SK-N-MC (cell line): ENCODE measurements around the gene LRRN1.

Experiments used
- DNase-seq: peaks from one replicate; pipeline ENCODE4 v3.0.0-alpha.2; 2011; ENCODE audit warnings: low read depth, low spot score
- H3K27ac ChIP-seq: fragments of 200-600 bp; sonication (generic); 2 replicates; pipeline ENCODE4 v1.5.1; 2016; ENCODE audit warnings: mixed run types
- H3K36me3 ChIP-seq: fragments of 200-600 bp; sonication (generic); 2 replicates; pipeline ENCODE4 v1.6.1; 2017; ENCODE audit warnings: antibody characterized with exemption, low read length, mixed read lengths; ENCODE audit not compliant: insufficient read depth
- H3K4me3 ChIP-seq: fragments of 200-600 bp; sonication (generic); 2 replicates; pipeline ENCODE4 v1.5.1; 2016
- H3K9ac ChIP-seq: fragments of 200-600 bp; sonication (generic); 2 replicates; pipeline ENCODE4 v1.8.0; 2017; ENCODE audit warnings: mixed run types, mixed read lengths; ENCODE audit not compliant: insufficient read length
- H3K9me3 ChIP-seq: fragments of 200-600 bp; sonication (generic); 2 replicates; pipeline ENCODE4 v1.6.1; 2017; ENCODE audit warnings: low read depth, mild to moderate bottlenecking, antibody characterized with exemption, low read length, moderate library complexity, mixed read lengths
- EZH2 ChIP-seq: fragments of 200-600 bp; sonication (generic); IDR thresholded peaks from one replicate; pipeline ENCODE4 v1.6.1; 2017; ENCODE audit warnings: antibody characterized with exemption
- FOXP2 ChIP-seq: optimal IDR thresholded peaks from 2 replicates; pipeline ENCODE3; 2011; ENCODE audit warnings: mild to moderate bottlenecking, moderate library complexity; ENCODE audit not compliant: insufficient read depth; ENCODE audit errors: extremely low read length, control extremely low read depth
- POLR2AphosphoS5 ChIP-seq: IDR thresholded peaks from 2 replicates; pipeline ENCODE4 v1.6.1; 2012; ENCODE audit warnings: mild to moderate bottlenecking, low read depth, low read length, borderline replicate concordance

The LRRN1 gene

DNA sequence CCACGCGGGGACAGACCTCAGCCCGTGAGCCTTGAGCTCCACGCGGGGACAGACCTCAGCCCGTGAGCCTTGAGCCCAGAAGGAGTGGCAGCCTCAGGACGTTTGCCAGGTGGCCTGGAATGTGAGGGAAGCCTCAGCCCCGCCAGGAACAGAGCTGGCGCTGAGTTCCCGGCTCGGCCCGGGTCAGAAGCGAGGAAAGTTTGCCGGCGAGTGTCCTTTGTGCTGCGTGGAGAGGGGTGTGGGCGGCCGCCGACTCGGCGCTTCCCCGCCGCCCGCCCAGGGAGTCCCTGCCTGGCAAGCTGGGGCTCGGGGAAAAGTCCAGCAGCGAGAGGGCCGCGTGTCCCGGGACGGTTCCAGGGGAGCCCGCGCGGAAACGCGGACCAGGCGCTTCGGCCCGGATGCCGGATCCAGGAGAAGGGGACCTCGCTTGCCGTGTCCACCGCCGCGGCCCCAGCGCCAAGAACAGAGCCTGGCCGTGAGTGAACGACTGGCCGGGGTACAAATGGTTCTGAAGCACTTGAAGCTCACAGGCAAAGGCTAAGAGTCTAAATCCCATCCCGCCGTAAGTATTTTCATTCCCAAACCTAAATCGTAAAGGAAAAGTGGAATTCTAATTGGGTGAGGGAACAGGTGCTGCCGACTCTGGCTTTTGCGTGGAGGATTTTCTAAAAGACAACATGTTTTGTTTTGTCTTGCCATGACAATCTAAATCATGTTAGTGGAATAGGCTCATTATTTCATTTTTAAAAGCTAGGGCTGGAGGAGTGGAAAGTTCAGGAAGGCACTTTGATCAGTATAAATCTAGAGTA lies 1.7 kb downstream of the LRRN1 start:
- Histone ChIP-seq H3K27ac (no peak overlapping the region), H3K9me3 (no peaks in the 10 kb centered on the region), H3K9ac (no peak overlapping the region), H3K4me3 (no peak overlapping the region), H3K36me3 (no peaks in the 10 kb centered on the region)
- TF ChIP-seq EZH2: no peak
- no peak for TF ChIP-seq POLR2AphosphoS5
- DNase-seq: no peak

DNA sequence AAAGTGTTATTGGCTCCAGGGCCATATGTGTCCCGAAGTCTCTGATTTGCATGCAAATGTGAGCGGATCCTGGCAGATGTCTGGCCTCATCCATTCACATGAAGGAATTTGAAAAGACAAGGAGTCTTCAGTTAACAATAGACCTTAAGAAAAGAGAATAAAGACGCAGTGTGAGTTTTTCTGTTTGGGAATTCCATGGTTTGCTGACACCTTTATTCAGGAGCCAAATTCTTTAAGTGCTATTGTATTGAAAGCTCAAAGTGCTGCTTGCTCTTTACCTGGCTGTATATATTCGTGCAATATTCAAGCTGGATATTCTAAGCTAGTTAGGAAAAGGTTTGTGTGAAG lies 2.2 kb downstream of the LRRN1 start:
- no peaks in the 10 kb centered on the region for H3K9me3 ChIP-seq
- no peaks in the 10 kb centered on the region for H3K36me3 ChIP-seq
- TF ChIP-seq EZH2: no peak
- TF ChIP-seq FOXP2: no peak
- no peak overlapping the region for H3K27ac ChIP-seq
- no peak for DNase-seq
- H3K4me3 ChIP-seq: no peak overlapping the region
- no peak overlapping the region for H3K9ac ChIP-seq

DNA sequence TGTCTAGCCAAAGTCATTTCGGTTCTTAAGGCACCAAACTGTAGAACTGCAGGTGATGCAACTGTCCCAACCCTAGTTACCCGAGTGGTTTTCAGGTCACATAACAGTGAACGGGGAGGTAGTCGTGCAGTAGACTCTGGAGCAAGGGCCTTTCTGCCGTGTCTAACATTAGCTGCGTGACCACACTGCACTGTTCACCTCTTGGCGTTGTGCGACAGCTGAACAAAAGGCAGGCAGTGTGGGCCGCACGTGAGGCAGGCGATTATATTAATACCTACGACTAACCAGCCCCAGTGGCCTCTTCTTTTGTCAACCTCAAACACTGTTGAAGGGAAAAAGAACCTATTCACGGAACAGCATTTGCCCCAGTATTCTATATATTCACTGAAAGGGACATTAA lies 2.8 kb downstream of the LRRN1 start:
- no peak for TF ChIP-seq POLR2AphosphoS5
- no peak for TF ChIP-seq EZH2
- no peak for TF ChIP-seq FOXP2
- no peak overlapping the region for H3K27ac ChIP-seq
- no peaks in the 10 kb centered on the region for H3K9me3 ChIP-seq
- no peak for DNase-seq
- no peak overlapping the region for H3K9ac ChIP-seq
- no peak overlapping the region for H3K4me3 ChIP-seq
- H3K36me3 ChIP-seq: no peaks in the 10 kb centered on the region

DNA sequence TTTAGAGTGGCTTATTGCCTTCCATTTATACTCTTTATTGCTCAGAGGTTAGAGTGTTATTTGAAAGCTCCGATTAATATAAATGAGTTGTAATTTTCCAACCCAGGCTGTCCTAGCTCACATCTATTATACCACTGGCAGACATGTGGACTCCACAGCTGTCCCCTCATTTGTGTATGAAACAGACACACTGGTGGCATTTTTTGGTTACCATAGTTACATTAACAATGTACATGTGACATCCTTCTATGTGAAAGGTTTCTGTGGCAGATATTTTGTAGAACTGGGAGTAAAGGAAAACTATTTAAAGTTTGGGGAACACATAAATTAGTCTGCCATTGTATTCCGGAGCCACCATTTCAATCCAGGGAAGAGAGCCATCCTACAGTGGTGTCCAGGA lies 5.3 kb downstream of the LRRN1 start:
- no peak for DNase-seq
- no peak for TF ChIP-seq POLR2AphosphoS5
- no peak for TF ChIP-seq FOXP2
- TF ChIP-seq EZH2: no peak
- Histone ChIP-seq H3K36me3 (no peaks in the 10 kb centered on the region), H3K4me3 (no peak overlapping the region), H3K27ac (no peak overlapping the region), H3K9me3 (no peaks in the 10 kb centered on the region), H3K9ac (no peak overlapping the region)

DNA sequence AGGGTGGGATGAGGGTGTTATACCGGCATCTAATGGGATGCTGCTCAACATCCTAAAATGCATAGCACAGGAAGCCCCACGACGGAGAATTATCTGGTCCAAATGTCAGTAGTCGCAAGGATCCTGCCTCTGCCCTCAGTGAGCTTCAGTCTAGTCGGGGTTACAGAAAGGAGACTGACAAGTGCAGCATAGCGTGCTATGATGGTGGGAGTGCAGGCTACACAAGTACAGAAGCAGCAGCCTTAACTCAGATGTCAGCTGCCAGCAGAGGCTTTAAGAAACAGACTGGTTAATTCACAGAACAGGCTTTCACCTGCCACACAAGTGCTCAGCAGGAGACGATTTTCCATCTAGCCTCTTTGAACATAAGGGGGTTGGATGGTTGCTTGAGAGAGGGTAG lies 6.9 kb downstream of the LRRN1 start:
- Histone ChIP-seq H3K9ac (no peak overlapping the region), H3K27ac (no peak overlapping the region), H3K4me3 (no peak overlapping the region), H3K36me3 (no peaks in the 10 kb centered on the region), H3K9me3 (no peaks in the 10 kb centered on the region)
- no peak for TF ChIP-seq EZH2
- TF ChIP-seq POLR2AphosphoS5: no peak
- no peak for TF ChIP-seq FOXP2
- DNase-seq: no peak

DNA sequence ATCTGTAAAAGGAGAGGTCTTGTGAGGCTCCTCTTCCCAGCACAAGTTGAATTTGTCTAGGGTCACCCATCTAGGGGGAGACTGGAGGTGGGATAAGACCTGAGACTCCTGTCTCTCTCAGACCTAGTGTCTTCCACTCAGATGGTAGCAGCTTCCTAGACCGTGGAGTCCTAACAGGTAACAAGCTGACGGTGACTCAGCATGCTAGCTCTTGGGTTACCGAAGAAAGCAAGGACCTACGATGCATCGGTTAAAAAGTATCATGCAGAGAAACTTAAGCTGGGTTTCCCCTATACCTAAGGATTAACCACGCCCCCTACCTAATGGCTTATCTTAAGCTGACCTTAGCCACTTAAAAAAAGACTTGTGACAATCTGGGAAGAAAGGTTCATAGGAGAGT lies 7.6 kb downstream of the LRRN1 start:
- DNase-seq: no peak
- Histone ChIP-seq H3K36me3 (no peaks in the 10 kb centered on the region), H3K4me3 (no peak overlapping the region), H3K27ac (no peak overlapping the region), H3K9ac (no peak overlapping the region), H3K9me3 (no peaks in the 10 kb centered on the region)
- TF ChIP-seq POLR2AphosphoS5 (no peak), FOXP2 (no peak), EZH2 (no peak)

DNA sequence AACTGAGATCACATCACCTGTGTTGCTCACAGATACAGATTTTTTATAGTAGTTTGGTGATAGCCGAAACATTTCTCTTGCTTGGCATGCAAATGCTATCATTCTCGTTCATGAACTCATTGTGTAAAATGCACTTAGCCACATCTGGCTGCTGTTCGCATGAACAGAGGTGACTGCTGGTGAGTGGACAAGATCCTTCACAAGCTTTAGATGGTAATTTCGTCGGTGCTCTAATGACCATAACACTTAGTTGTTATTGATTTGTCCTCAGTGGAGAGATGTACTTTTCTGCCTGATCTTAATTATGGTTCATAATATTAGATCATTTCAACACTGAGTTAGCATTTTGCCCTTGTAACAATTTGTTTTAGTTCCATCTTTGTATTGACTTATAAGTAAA lies 13.8 kb downstream of the LRRN1 start:
- H3K4me3 ChIP-seq: no peak overlapping the region
- no peak for DNase-seq
- H3K27ac ChIP-seq: no peak overlapping the region
- H3K36me3 ChIP-seq: no peaks in the 10 kb centered on the region
- no peak for TF ChIP-seq FOXP2
- no peaks in the 10 kb centered on the region for H3K9me3 ChIP-seq
- H3K9ac ChIP-seq: no peak overlapping the region

DNA sequence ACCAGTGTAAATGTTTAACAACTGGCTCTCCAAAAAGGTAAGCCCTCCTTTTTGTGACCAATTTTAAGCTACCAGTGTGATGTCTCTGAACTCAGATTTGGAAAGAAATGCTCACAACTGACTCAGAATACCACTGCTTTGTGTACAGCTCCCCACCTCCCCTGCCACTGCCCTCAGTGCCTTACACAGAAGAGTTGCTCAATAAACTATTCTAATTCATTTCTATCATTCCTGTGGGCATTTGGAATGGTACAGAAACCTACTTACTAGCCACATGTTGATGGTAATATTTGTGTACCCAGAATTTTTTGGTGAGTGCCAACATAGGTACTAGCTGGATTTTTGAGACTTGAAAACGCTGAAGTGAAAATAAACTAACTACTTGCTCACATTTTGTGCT lies 16.0 kb downstream of the LRRN1 start:
- H3K9me3 ChIP-seq: no peaks in the 10 kb centered on the region
- DNase-seq: no peak
- no peak overlapping the region for H3K4me3 ChIP-seq
- TF ChIP-seq EZH2: no peak
- TF ChIP-seq FOXP2: no peak
- TF ChIP-seq POLR2AphosphoS5: no peak
- no peak overlapping the region for H3K9ac ChIP-seq
- no peak overlapping the region for H3K27ac ChIP-seq
- H3K36me3 ChIP-seq: no peaks in the 10 kb centered on the region

DNA sequence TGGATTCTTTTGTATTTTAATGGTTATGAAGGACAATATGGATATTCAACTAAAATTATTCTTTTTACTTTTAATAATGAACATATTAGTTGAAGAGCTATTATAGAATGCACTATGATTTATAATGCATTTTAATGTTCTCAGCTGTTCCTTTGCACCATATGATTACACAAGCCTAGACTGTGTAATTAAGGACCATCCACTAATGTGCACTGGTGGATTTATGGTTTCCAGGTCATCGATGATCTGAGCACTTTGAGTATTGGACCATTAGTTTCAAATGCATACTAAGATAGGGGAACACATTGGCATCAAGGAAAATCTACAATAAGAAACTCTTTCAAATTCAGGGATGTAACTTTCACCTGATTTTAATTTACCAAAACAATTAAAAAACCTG lies 16.8 kb downstream of the LRRN1 start:
- no peak overlapping the region for H3K9ac ChIP-seq
- no peak for DNase-seq
- H3K36me3 ChIP-seq: no peaks in the 10 kb centered on the region
- no peak for TF ChIP-seq EZH2
- no peak for TF ChIP-seq POLR2AphosphoS5
- TF ChIP-seq FOXP2: no peak
- H3K4me3 ChIP-seq: no peak overlapping the region
- H3K27ac ChIP-seq: no peak overlapping the region
- H3K9me3 ChIP-seq: no peaks in the 10 kb centered on the region
